GM23338 (cell line): ENCODE measurements around the gene CEP250. TPM values are rescaled to one million over a fixed set of nuclear protein-coding genes. Genes with fewer than 3 reads are reported as not detected.

ENCODE experiments used
- ATAC-seq: fragments of 200-7000 bp; cut with Tn5 transposase; 3 replicates; pipeline ENCODE4 v1.9.1; 2020
- DNase-seq: peaks from one replicate; pipeline ENCODE4 v3.0.0-alpha.2; 2015; ENCODE audit warnings: low spot score
- H2AFZ ChIP-seq: fragments of 200-600 bp; sonication (generic); 2 replicates; pipeline ENCODE4 v1.8.0; 2016; ENCODE audit warnings: antibody characterized with exemption, mild to moderate bottlenecking, moderate library complexity
- H3F3A ChIP-seq: fragments of 200-600 bp; sonication (generic); replicated peaks from 2 replicates; pipeline ENCODE4 v1.8.0; 2017; ENCODE audit warnings: antibody characterized with exemption, mixed run types, low read depth
- H3K27ac ChIP-seq: fragments of 200-600 bp; sonication (generic); 2 replicates; pipeline ENCODE4 v1.6.1; 2016; ENCODE audit warnings: low read depth
- H3K27me3 ChIP-seq: fragments of 200-600 bp; sonication (generic); 2 replicates; pipeline ENCODE4 v1.8.0; 2016; ENCODE audit warnings: mild to moderate bottlenecking, mixed run types, moderate library complexity; ENCODE audit not compliant: insufficient read depth
- H3K36me3 ChIP-seq: fragments of 200-600 bp; sonication (generic); 2 replicates; pipeline ENCODE4 v1.8.0; 2016; ENCODE audit warnings: mild to moderate bottlenecking; ENCODE audit not compliant: insufficient read depth
- H3K4me1 ChIP-seq: fragments of 200-600 bp; sonication (generic); 2 replicates; pipeline ENCODE4 v1.8.0; 2016; ENCODE audit warnings: mild to moderate bottlenecking, moderate library complexity; ENCODE audit not compliant: insufficient read depth
- H3K4me2 ChIP-seq: fragments of 200-600 bp; sonication (generic); 2 replicates; pipeline ENCODE4 v1.7.1; 2017; ENCODE audit warnings: mixed run types
- H3K4me3 ChIP-seq: fragments of 200-600 bp; sonication (generic); 2 replicates; pipeline ENCODE4 v1.6.1; 2016; ENCODE audit warnings: mixed run types
- H3K79me2 ChIP-seq: fragments of 200-600 bp; sonication (generic); replicated peaks from 2 replicates; pipeline ENCODE4 v1.8.0; 2017; ENCODE audit warnings: mild to moderate bottlenecking; ENCODE audit not compliant: insufficient read depth
- H3K9me2 ChIP-seq: fragments of 200-600 bp; sonication (generic); 2 replicates; pipeline ENCODE4 v1.8.0; 2017; ENCODE audit not compliant: insufficient read depth
- H4K20me1 ChIP-seq: fragments of 200-600 bp; sonication (generic); replicated peaks from 2 replicates; pipeline ENCODE4 v1.8.0; 2017; ENCODE audit warnings: mild to moderate bottlenecking; ENCODE audit not compliant: insufficient read depth
- H3K27ac Mint-ChIP-seq: 2 replicates; pipeline ENCODE4 v1.8.0; 2020; ENCODE audit warnings: inconsistent platforms, mild to moderate bottlenecking, moderate library complexity, mixed read lengths
- H3K27me3 Mint-ChIP-seq: 3 replicates; pipeline ENCODE4 v1.8.0; 2022; ENCODE audit warnings: low read depth, mild to moderate bottlenecking, moderate library complexity, mixed read lengths, inconsistent platforms; ENCODE audit not compliant: insufficient read depth, poor library complexity
- H3K36me3 Mint-ChIP-seq: 3 replicates; pipeline ENCODE4 v1.8.0; 2021; ENCODE audit warnings: low read depth, mild to moderate bottlenecking, inconsistent platforms, moderate library complexity, mixed read lengths
- H3K4me1 Mint-ChIP-seq: 3 replicates; pipeline ENCODE4 v1.8.0; 2020; ENCODE audit warnings: mild to moderate bottlenecking, inconsistent platforms, mixed read lengths
- H3K4me3 Mint-ChIP-seq: 3 replicates; pipeline ENCODE4 v1.8.0; 2021; ENCODE audit warnings: moderate library complexity, mild to moderate bottlenecking, inconsistent platforms, mixed read lengths
- H3K9me3 Mint-ChIP-seq: 3 replicates; pipeline ENCODE4 v1.8.0; 2020; ENCODE audit warnings: moderate library complexity, mild to moderate bottlenecking, inconsistent platforms, mixed read lengths
- CREB1 ChIP-seq: fragments of 250-450 bp; sonication (Bioruptor Pico); IDR thresholded peaks from 2 replicates; pipeline ENCODE4 v1.5.0; 2020; ENCODE audit warnings: low read depth, mild to moderate bottlenecking, moderate library complexity
- CTCF ChIP-seq, 2 experiments: fragments of 200-600 bp in 1 of 2; sonication (generic) in 1 of 2; conservative IDR thresholded peaks; 2 replicates each; pipeline versions ENCODE4 v1.5.1 to v1.6.1; 2016 to 2017; ENCODE audit warnings: antibody characterized with exemption in 2 of 2, low read depth in 2 of 2, mild to moderate bottlenecking in 2 of 2, moderate library complexity in 1 of 2
- ETS1 ChIP-seq: IDR thresholded peaks from 2 replicates; pipeline ENCODE4 v1.6.1; 2016; ENCODE audit warnings: antibody characterized with exemption
- EZH2 ChIP-seq: fragments of 200-600 bp; sonication (generic); IDR thresholded peaks from one replicate; pipeline ENCODE4 v1.8.0; 2017; ENCODE audit warnings: antibody characterized with exemption, mild to moderate bottlenecking, low read depth; ENCODE audit not compliant: unreplicated experiment
- EZH2phosphoT487 ChIP-seq: fragments of 200-600 bp; sonication (generic); IDR thresholded peaks from one replicate; pipeline ENCODE4 v1.8.1; 2018; ENCODE audit warnings: antibody characterized with exemption; ENCODE audit not compliant: unreplicated experiment
- JUNB ChIP-seq: IDR thresholded peaks from one replicate; pipeline ENCODE4 v1.6.1; 2016; ENCODE audit warnings: antibody characterized with exemption; ENCODE audit not compliant: unreplicated experiment
- NANOG ChIP-seq: IDR thresholded peaks from 2 replicates; pipeline ENCODE4 v1.6.1; 2016; ENCODE audit warnings: antibody characterized with exemption, borderline replicate concordance
- POLR2AphosphoS5 ChIP-seq: IDR thresholded peaks from 2 replicates; pipeline ENCODE4 v1.6.1; 2016; ENCODE audit warnings: antibody characterized with exemption, low read depth
- REST ChIP-seq: IDR thresholded peaks from one replicate; pipeline ENCODE4 v1.6.1; 2018; ENCODE audit warnings: antibody characterized with exemption; ENCODE audit not compliant: unreplicated experiment
- STAT1 ChIP-seq: IDR thresholded peaks from one replicate; pipeline ENCODE4 v1.6.1; 2016; ENCODE audit warnings: antibody characterized with exemption; ENCODE audit not compliant: unreplicated experiment
- ZNF114 ChIP-seq: fragments of 250-450 bp; sonication (Bioruptor Pico); IDR thresholded peaks from 2 replicates; pipeline ENCODE4 v1.5.0; 2020; ENCODE audit warnings: mild to moderate bottlenecking, moderate library complexity
- ZNF331 ChIP-seq: fragments of 250-450 bp; sonication (Bioruptor Pico); IDR thresholded peaks from 2 replicates; pipeline ENCODE4 v1.5.0; 2020; ENCODE audit warnings: low read depth, mild to moderate bottlenecking, moderate library complexity
- ZNF462 ChIP-seq: fragments of 250-450 bp; sonication (Bioruptor Pico); IDR thresholded peaks from 2 replicates; pipeline ENCODE4 v1.5.0; 2020; ENCODE audit warnings: mild to moderate bottlenecking, moderate library complexity
- polyA plus RNA-seq: library from polyadenylated mRNA; unstranded; fragments of >200 nt; fragmentation: Nextera tagmentation; extraction: Ambion mirVana; gene quantifications from 2 replicates; pipeline ENCODE4 v1.2.1, GENCODE V29; 2016
- total RNA-seq: library from RNA; depleted of rRNA; stranded (reverse); fragments of >200 nt; shearing (Covaris generic); gene quantifications from 2 replicates; pipeline ENCODE4 v1.2.3, GENCODE V29; 2014

The CEP250 gene
- total and polyA plus RNA-seq, 2 experiments from 2014 or later, result 28.0 to 29.1 TPM

- no peak overlapping the region for H2AFZ ChIP-seq
- H3K4me2 ChIP-seq, result no peak overlapping the region
- H3K4me3 ChIP-seq, result no peak overlapping the region
- Mint-ChIP-seq H3K4me1 (no peaks in the 10 kb centered on the region; the same call in 2 of the 3 replicates), H3K4me3 (no peak overlapping the region), H3K27me3 (no peaks in the 10 kb centered on the region), H3K27ac (no peak overlapping the region), H3K36me3 (peaks cover 37% of the 10 kb centered on the region), H3K9me3 (no peaks in the 10 kb centered on the region)
- no peaks in the 10 kb centered on the region for H3K4me1 ChIP-seq
- DNase-seq (no peak), ATAC-seq (no peak)
- no peaks in the 10 kb centered on the region; the same call in 1 of the 2 replicates for H4K20me1 ChIP-seq
- no peaks in the 10 kb centered on the region for H3K27me3 ChIP-seq
- no peaks in the 10 kb centered on the region for H3F3A ChIP-seq
- H3K36me3 ChIP-seq, result peaks cover under 1% of the 10 kb centered on the region; the same call in 1 of the 2 replicates
- no peaks in the 10 kb centered on the region for H3K9me2 ChIP-seq
- TF ChIP-seq ZNF462, result no peak
- TF ChIP-seq EZH2phosphoT487, result no peak
- TF ChIP-seq CTCF (conservative IDR thresholded peaks at IDR 0.05; ENCODE audit: low read depth in 2 of 2), result no peak
- TF ChIP-seq STAT1, result no peak
- no peak for TF ChIP-seq ETS1
- no peak for TF ChIP-seq NANOG
- no peak for TF ChIP-seq EZH2
- no peak for TF ChIP-seq REST
- TF ChIP-seq ZNF114, result no peak
- no peak for TF ChIP-seq CREB1 (CRISPR knock-in tag)
- TF ChIP-seq JUNB, result no peak
- TF ChIP-seq ZNF331 (CRISPR knock-in tag), result no peak
- TF ChIP-seq POLR2AphosphoS5, result no peak
- no peaks in the 10 kb centered on the region for H3K79me2 ChIP-seq
- H3K27ac ChIP-seq, result no peak overlapping the region
These were observed 53.3 kb downstream of the CEP250 start for GRCh38 chr20:35508493-35509218.
